NOMO-1 treated with dmso at 0.1 percent for 144 hours (cell line): ENCODE data around the gene TMEM9B.
"Not testable (repeated sequence)": the region's sequence is repeated elsewhere in the genome, so short reads cannot be mapped to it uniquely, and the experiment has no call there.

Experiments
- DNase-seq: peaks from one replicate; lab custom pipeline; 2025; ENCODE audit not compliant: unreplicated experiment; lab: John Stamatoyannopoulos, UW

Gene TMEM9B

GRCh38 chr11:8964324-8965320, at the start of gene TMEM9B:
TMEM9B (minus strand) TSS chr11:8964442; CDS start chr11:8964313, 129 bp downstream.
- DNase-seq: peak; percentile 79

DNA sequence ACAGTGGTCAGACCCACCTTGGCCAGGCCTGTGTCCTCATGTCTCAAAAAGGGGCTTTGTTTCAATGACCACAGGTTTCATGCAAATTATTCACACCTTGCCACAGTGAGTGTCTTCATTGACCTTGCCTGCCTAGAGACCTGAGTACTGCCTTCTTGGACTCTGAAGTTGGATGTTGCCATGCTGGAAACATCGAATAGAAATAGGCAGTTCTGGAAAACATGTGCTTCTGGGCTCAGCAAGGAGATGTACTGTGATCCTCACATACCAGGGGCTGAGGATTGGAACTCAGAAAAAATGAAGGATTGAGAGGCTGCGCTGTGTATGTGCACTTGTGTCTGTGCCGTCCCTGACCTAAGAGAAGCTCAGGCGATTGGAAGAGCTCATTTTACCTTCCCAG, 49.1 kb upstream of the TMEM9B start:
- no peak for DNase-seq

DNA sequence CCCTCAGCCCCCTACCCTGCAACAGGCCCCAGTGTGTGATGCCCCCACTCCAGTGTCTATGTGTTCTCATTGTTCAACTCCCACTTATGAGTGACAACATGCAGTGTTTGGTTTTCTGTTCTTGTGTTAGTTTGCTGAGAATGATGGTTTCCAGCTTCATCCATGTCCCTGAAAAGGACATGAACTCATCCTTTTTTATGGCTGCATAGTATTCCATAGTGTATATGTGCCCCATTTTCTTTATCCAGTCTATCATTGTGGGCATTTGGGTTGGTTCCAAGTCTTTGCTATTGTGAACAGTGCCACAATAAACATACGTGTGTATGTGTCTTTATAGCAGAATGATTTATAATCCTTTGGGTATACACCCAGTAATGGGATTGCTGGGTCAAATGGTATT, 45.3 kb upstream of the TMEM9B start:
- not testable (repeated sequence) for DNase-seq

GRCh38 chr11:9008661-9009060, 44.4 kb upstream of the TMEM9B start:
- DNase-seq: no peak

GRCh38 chr11:9008011-9008550, 43.8 kb upstream of the TMEM9B start:
- no peak for DNase-seq

- no peak for DNase-seq
These were observed 40.8 kb upstream of the TMEM9B start for GRCh38 chr11:9005087-9005486.

- no peak for DNase-seq
These were observed 40.1 kb upstream of the TMEM9B start for GRCh38 chr11:9004183-9004926.

GRCh38 chr11:9003573-9004182, 39.4 kb upstream of the TMEM9B start, which contains the start of gene NRIP3:
NRIP3 (minus strand) TSS chr11:9004001; CDS start chr11:9003935, 66 bp downstream.
- peak; percentile 47 for DNase-seq

GRCh38 chr11:9002920-9003572, 38.8 kb upstream of the TMEM9B start:
- no peak for DNase-seq

DNA sequence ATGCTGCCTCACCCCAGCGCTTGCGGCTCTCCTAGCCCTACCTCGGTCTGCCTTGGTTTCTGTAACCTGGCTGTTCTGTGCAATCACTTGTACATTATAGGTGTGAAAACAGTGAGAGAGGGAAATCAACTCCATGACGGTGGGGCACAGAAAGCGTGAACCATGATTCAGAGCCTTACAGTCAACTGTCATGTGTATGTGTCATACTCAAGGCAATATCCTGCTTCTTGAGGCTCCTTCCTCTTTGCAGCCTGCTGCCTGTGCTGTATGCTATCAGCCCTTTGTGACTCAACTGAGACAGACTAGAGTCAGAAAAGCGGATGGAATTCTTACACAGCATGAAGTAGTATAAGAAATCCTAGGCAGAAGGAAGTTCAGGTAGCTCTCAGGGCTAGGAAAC, 37.5 kb upstream of the TMEM9B start:
- peak; percentile 89 for DNase-seq

DNA sequence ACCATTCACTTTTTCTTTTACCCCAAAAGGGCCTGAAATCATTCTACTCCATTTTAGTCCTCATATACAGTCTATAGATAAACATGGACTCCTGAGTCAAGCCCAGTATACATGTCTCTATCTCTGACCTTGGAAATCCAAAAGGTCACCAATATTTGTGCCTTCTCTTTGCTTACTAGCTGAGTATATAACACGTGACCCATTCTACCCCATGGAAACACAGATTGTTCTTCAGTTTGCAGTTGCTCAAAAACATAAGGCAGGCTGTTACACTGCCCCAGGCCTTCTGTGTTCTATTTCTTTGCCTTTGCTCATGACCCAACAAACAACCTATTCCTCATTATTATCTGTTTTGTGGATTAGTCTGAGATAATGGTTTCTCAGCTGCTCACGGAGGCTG, 33.8 kb upstream of the TMEM9B start:
- DNase-seq: no peak

DNA sequence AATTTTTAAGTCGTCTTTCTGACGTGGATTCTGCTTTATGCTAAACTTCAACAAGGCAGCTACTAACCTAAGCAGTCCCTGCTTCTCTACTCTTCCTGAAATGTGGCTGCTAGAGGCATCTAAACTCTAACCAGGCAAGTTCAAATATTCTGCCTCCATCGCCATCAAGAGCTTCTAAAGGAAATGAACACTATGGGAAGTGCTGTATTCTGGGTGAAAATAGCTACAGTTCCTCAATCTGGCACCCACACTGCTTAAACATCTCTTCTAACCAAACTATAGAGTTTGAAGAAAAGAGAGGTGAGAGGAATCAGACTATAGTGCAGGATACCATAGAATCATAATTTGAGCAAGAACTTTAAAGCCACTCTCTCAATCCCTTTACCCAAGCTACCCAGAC, 33.2 kb upstream of the TMEM9B start:
- no peak for DNase-seq

DNA sequence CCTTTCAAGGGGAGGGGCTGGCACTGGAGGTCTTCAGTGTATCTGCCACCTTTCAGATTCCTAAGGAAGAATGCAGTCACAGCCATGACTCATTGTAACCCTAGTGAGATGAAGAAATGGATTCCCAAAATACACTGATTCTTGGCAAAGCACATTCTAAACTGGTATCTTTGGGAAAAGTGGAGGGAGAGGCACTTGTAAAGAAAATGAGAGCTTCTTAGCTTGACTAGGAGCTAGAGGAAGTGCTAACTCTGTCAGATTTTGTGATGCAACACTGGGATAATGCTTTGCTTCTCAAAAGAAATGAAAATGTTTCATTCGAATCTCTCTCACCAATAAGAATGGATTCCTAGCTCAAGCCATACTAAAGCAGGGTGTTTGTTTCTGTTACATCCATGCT, 25.2 kb upstream of the TMEM9B start:
- peak; percentile 12 for DNase-seq

- no peak for DNase-seq
These were observed 24.3 kb upstream of the TMEM9B start for GRCh38 chr11:8988329-8989234.

- DNase-seq: no peak
These were observed 23.2 kb upstream of the TMEM9B start for GRCh38 chr11:8987446-8987845.

DNA sequence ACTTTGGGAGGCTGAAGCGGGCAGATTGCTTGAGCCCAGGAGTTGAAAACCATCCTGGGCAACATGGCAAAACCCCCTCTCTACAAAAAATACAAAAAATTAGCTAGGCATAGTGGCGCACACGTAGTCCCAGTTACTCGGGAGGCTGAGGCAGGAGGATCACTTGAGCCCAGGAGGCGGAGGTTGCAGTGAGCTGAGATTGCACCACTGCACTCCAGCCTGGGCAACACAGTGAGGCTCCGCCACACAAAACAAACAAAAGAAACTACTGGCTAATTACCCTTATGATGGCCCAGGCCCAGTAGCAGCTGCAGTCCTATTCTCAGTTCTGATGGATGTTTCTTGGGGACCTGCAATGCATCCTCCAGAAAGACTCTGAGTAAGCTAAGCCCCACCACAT, 22.5 kb upstream of the TMEM9B start:
- not testable (repeated sequence) for DNase-seq

DNA sequence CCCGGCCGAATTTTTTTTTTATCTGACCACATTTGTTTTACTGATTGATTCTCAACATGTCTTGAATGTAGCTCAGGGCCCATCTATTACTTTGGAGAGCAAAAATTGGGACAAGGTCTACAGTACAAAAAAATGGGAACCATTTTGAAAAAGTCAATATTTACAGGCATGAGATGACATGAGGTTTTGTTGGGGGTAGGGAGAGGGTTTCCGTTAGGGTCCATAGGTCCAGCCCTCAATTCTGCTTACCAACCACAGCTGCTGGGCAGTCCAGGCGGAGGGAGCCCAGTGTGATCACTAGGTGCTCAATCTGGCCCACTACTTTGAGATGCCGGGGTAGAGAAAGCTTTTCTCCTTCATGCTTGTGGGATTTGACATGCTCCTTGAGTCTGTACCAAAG, 21.2 kb upstream of the TMEM9B start:
- DNase-seq: no peak

DNA sequence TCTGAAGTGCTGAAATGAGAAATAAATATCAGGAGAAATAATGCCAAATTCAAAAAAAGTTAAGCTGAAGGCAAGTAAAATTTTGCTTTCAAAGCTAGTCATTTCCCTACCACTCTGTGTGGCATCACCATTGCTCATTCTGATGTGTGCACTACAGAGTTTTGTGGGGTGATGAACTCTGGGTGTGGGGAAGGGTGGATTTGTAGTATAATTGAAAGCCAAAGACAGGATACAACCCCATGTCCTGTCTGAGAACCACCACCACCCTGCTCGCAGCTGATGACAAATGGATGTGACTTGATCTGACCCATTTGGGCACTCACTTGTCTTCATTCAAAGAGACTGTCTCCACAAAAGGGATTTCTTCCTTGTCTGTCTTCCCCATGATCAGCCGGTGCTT, 19.3 kb upstream of the TMEM9B start:
- DNase-seq: no peak

GRCh38 chr11:8980485-8980884, 16.2 kb upstream of the TMEM9B start:
- no peak for DNase-seq

DNA sequence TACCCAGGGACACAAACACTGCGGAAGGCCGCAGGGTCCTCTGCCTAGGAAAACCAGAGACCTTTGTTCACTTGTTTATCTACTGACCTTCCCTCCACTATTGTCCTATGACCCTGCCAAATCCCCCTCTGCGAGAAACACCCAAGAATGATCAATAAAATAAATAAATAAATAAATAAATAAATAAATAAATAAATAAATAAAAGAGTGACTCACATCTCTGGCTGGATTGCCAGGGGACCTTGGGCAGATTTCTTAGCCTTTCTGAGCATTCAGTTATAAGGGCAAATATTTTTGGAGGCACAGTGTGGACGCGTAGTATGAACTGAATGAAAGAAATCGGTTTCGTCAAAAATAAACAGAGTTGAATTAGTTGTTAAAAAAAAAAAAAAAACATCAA, 15.1 kb upstream of the TMEM9B start:
- not testable (repeated sequence) for DNase-seq
